HG03175 (cell line): ENCODE results near the gene DDX54.
"Not testable (repeated sequence)": the region's sequence is repeated elsewhere in the genome, so short reads cannot be mapped to it uniquely, and the experiment has no call there.

ENCODE experiments used
- ATAC-seq: cut with Tn5 transposase; IDR thresholded peaks from one replicate; pipeline ENCODE4 v1.9.1; 2021; ENCODE audit warnings: mild to moderate bottlenecking, moderate library complexity; ENCODE audit not compliant: unreplicated experiment

Gene DDX54

GRCh38 chr12:113220593-113221180, 35.4 kb upstream of the DDX54 start:
- peak; percentile 0 for ATAC-seq

GRCh38 chr12:113216027-113216426, 30.7 kb upstream of the DDX54 start:
- no peak for ATAC-seq

- ATAC-seq = peak; percentile 66
These were observed 29.7 kb upstream of the DDX54 start for GRCh38 chr12:113214895-113215400.

GRCh38 chr12:113211160-113211559, 25.9 kb upstream of the DDX54 start:
- ATAC-seq = no peak

- peak; percentile 84 for ATAC-seq
These were observed 23.0 kb upstream of the DDX54 start for GRCh38 chr12:113208041-113208934.

GRCh38 chr12:113207613-113208040, 22.3 kb upstream of the DDX54 start:
- no peak for ATAC-seq

GRCh38 chr12:113206802-113207201, 21.5 kb upstream of the DDX54 start:
- ATAC-seq = not testable (repeated sequence)

- no peak for ATAC-seq
These were observed 19.5 kb upstream of the DDX54 start for GRCh38 chr12:113204804-113205203.

- ATAC-seq = no peak
These were observed 18.8 kb upstream of the DDX54 start for GRCh38 chr12:113203852-113204760.

- no peak for ATAC-seq
These were observed 17.2 kb upstream of the DDX54 start for GRCh38 chr12:113202300-113203075.

GRCh38 chr12:113201187-113202177, 16.2 kb upstream of the DDX54 start:
- ATAC-seq = no peak

- ATAC-seq = no peak
These were observed 14.9 kb upstream of the DDX54 start for GRCh38 chr12:113200021-113200797.

- ATAC-seq = no peak
These were observed 13.0 kb upstream of the DDX54 start for GRCh38 chr12:113198296-113198695.

GRCh38 chr12:113197518-113198077, 12.3 kb upstream of the DDX54 start:
- no peak for ATAC-seq

- peak; percentile 84 for ATAC-seq
These were observed 11.7 kb upstream of the DDX54 start for GRCh38 chr12:113196990-113197389.

- ATAC-seq = no peak
These were observed 11.3 kb upstream of the DDX54 start for GRCh38 chr12:113196582-113196981.

- ATAC-seq = no peak
These were observed 10.3 kb upstream of the DDX54 start for GRCh38 chr12:113195598-113195997.

GRCh38 chr12:113194971-113195391, 9.7 kb upstream of the DDX54 start:
- ATAC-seq = no peak
